NCI-H1694 treated with DMSO at 0.1 percent for 48 hours (cell line): ENCODE measurements around the gene COG2.
"Not testable (repeated sequence)": the region's sequence is repeated elsewhere in the genome, so short reads cannot be mapped to it uniquely, and the experiment has no call there.

Experiments
- DNase-seq: peaks from one replicate; lab custom pipeline; 2025; lab: John Stamatoyannopoulos, UW

COG2 gene

DNA sequence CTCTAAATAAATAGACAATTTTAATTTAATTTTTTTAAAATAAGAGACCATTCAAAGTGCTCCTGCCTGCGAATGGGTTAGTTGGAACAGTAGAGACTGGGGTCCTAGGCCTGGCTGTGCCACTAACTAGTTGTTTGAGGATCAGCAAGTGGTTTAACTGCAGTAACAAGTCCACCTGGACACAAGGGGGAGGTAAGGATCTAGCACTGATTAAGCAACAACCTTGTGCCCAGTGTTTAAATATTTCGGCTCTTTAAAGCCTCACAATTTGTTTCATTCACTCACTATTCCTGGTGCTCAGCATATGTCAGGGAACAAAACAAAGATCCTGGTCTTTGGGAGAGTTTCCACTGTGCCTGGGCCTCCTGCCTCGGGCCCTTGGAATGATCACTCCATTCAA is 73.2 kb downstream of the COG2 start:
- no peak for DNase-seq

DNA sequence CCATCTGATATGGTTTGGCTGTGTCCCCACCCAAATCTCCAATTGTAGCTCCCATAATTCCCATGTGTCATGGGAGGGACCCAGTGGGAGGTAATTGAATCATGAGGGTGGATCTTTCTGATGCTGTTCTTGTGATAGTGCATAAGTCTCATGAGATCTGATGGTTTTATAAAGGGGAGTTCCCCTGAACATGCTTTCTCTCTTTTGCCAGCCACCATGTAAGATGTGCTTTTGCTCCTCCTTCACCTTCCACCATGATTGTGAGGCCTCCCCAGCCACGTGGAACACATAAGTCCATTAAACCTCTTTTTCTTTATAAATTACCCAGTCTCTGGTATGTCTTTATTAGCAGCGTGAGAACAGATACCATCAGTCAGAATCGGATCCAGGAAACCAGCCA is 74.2 kb downstream of the COG2 start:
- DNase-seq = not testable (repeated sequence)

DNA sequence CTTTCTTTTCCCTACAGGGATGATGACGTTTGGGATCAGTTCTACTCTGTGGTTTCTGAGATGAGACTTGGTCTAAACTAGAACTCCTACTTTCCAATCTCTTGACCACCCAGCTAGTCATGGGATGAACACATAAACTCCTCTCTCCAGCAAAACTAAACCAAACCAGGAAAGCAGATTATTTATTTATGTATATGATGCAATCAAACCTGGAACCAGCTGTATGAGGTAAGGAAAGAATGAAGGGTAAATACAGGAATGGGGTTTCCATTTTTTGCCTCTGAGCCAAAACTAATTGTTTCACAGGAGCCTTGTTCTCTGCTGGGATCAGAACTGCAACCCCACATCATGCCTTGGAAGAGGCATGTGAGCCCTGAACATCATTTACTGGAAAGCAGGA is 75.0 kb downstream of the COG2 start:
- no peak for DNase-seq

DNA sequence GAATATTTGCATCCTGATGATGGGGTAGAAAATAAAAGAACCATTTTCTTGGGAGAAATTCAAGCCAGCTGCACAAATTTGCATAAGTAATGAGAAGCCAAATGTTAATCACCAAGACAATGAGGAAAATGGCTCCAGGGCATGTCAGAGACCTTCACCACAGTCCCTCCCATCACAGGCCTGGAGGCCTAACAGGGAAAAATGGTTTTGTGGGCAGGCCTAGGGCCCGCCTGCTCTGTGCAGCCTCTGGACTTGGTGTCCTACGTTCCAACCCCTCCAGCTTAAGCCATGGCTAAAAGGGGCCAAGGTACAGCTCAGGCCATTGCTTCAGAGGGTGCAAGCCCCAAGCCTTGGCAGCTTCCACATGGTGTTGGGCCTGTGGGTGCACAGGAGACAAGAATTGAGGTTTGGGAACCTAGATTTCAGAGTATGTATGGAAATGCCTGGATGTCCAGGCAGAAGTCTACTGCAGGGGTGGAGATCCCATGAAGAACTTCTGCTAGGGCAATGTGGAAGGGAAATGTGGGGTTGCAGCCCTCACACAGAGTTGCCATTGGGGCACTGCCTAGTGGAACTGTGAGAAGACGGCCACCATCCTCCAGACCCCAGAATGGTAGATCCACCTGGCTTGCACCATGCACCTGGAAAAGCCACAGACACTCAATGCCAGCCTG is 79.7 kb downstream of the COG2 start:
- DNase-seq = not testable (repeated sequence)

DNA sequence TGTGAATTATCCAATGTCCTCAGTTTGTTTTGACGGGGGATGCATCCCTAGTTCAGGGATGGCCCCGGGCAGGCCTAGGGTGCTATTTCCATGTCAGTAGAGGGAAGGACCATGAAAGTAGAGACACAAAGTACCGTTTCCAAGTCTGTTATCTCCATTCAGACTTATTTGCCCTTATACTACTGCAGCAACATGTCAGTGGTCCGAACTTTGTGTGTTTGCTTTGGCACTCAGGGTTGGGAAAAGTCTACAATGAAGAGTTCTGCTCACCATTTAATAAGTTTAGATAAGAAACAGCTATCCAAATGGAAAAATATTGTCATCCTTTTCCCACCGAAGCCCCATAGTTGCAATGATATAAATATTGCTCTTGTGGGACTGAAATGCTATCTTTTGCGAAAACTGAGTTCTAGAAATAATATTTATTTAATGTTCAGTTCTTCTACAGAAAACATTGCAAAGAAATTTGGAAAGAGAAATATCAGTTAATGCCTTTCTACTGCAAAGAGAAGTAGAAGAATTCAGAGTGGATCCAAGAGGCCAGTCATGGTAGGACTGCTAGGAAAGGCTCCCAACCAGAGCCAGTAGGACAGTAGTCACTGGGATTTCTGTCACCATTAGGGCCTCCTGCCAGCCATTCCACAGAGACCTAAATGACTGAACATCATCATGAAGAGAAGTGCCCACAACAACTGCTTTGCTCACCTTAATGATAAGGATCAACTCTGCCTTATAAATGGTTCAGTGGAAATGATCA is 83.2 kb downstream of the COG2 start:
- DNase-seq = no peak

DNA sequence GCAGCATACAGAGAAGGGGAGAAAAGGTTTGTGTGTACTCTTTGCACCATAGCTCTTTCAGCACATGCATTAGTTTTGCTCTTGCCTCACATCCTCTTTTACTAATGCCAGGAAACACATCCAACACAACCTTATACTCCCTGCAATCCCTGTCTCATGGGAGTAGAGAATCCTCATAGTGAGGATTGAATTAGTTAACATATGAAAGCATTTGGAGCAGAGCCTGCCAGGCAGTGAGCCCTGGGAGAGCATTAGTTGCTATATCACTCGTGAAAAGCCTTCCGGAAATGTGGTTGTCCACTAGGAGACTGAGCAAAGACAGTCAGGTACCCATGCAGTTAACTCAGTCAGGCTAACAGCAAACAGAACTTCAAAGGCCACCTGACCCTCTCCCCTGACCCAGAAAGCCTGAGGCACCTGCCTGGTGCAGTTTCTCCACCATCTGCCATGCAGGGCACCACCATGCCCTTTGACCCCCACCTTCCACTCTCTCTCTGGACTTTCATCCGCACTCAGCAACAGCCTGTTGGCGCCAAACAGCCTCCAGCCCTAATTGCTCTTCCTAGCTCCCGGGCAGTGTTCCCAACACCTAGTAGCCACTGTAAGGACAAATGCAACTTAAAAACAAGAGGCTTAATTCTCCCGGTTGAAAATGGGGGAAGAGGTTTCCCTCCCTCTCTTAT is 86.6 kb downstream of the COG2 start:
- DNase-seq = no peak

DNA sequence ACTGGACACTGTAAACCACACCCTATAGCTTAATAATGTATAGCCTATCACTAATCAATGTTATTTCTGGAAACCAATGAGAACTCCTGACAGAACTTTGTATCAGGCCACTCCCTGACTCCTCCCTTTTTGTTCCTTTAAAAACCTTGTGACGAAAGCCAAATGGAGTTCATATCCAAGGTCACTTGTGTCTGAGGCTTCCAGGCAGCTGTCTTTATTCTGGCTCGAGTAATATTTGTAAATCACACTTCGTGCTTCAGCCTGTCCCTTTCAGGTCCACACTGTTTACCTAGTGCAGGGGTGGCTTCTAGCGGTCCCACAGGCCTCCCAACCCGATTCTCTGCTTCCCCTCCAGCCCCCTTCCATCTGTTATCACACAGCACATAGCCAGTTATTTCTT is 88.7 kb downstream of the COG2 start:
- no peak for DNase-seq

DNA sequence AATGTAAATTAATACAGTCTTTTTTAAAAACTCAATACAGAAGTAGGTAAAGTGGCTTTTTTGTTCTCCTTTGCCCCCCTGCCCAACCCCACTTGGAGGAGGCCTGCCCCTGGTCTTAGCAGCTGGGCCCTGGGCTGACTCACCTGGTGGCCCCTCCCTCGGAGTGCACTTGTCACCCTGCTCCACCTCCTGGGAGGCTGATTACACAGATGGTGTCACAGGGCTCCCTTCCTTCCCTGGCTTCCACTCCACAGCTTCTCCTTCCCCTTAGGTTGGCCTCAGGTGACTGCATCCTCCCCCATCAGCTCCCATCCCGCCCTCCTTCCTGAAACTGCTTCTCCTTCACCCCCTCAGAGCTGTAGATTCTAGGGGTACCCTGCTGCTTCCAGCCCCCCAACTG is 93.2 kb downstream of the COG2 start:
- DNase-seq = no peak

DNA sequence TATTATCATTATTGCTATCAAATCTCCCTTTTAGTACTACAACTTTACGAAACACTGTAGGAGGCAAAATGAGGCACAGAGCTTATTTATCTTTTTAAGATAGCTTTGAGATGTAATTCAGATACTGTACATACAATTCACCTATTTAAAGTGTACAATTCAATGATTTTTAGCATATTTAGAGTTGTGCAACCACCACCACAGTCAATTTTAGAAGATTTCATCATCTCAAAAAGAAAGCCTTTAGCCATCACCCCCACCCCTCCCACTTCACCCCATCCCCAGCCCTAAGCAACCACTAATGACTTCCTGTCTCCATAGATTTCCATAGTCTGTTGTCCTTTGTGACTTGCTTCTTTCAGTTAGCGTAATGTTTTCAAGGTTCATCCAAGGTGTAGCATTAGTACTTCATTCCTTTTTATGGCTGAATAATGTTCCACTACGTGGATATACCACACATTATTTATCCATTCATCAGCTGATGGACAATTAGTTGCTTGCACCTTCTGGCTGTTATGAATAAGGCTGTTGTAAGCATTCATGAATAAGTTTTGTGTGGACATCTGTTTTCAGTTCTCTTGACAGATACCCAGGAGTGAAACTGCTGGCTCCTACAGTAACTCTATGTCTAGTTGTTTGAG is 95.5 kb downstream of the COG2 start:
- no peak for DNase-seq

DNA sequence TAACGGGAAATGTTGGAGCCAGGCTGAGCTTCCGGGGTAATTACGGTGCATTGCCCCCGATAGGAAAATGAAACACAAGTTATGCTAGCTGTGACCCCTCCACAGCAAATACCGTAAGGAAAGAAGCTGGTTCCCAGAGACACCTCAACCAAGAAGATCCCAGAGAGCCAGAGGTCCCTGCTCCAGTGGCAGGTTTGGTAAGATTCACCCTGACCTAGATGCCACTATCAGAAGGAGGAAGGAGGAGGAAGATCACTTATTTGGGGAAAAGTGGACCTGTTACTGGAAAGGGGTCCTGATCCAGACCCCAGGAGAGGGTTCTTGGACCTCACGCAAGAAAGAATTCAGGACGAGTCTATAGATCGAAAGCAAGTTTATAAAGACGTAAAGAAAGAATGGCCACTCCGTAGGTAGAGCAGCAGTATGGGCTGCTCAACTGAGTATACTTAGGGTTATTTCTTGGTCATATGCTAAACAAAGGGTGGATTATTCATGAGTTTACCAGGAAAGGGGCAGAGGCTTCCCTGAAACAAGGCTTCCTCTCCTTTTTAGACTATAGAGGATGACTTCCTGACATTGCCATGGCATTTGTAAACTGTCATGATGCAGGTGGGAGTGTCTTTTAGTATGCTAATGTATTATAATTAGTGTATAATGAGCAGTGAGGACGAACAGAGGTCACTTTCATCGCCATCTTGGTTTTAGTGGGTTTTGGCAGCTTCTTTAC is 97.4 kb downstream of the COG2 start:
- no peak for DNase-seq
